ENCODE data around the gene PEA15.

The PEA15 gene

DNA sequence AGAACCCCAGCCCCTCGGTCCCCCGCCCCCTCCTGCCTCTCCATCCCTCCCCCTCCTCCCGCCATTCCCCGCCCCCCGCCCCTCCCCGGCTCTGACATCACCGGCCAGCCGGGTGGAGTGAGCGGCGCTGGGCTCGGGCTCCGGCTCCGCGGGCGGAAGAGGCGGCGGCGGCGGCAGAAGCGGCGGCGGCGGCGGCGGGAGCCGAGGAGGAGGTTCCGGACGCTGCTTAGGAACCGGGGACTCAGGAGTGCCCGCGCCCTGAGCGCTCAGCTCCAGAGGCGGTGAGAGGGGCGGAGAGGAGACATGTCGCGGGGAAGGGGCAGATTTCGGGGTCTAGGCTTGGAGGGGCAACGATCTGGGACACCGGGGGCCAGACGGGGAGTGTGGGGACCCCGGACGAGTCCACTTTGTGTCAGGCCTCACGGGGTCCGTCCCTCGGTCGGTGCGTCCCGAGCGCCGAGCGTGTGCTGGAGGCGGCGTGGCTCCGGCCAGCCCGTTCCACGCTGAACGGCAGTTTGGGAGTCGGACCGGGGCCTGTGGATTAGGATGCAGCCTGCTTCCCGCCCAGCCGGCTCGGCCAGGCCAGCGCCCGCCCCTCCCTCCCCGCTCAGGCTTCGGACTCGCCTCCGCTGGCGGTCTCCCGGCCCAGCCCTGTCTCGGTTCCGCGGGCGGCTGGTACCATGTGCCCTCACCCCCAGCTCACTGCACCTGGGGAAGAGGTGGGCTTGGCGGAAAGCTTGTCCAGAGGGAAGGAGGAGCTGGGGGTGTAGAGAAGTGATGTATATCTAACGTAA, at the start of gene PEA15:
TSS of gene PEA15 (plus strand) at position 143 of the 794 bp plus-strand sequence. CDS start 6,161 bp downstream, outside the sequence.
- no peak for FAIRE-seq

- no peak for FAIRE-seq
These were observed 48.8 kb upstream of the PEA15 start for GRCh38 chr1:160156361-160156760.

DNA sequence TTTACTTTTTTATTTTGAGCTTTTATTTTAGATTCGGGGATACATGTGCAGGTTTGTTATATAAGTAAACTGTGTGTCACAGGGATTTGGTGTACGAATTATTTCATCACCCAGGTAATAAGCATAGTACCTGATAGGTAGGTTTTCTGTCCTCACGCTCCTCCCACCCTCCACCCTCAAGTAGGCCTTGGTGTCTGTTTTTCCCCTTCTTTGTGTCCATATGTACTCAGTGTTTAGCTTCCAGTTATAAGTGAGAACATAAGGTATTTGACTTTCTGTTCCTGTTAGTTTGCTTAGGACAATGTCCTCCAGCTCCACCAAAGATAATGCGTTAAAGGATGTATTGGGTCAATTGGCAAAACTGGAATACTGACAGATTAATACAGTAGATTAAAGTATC, 48.0 kb upstream of the PEA15 start:
- no peak for FAIRE-seq

DNA sequence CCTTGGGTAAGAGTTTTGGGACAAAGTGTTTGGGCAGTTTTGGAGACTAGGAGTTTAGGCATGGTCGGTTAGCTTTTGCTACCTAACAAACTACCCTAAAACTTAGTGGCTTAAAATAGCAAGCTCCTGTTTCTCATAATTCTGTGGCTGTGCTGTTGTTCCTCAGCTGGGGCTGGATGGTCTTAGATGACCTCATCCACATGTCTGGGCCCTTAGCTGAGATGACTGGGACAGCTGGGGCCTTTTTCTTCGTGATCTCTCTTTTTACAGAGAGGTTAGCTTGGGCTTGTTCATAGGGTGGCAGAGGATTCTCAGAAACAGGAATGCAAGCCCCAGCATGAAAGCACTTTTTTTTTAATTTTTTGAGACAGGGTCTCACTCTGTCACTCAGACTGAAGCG, 47.2 kb upstream of the PEA15 start:
- no peak for FAIRE-seq

- no peak for FAIRE-seq
These were observed 46.6 kb upstream of the PEA15 start for GRCh38 chr1:160158534-160158933.

DNA sequence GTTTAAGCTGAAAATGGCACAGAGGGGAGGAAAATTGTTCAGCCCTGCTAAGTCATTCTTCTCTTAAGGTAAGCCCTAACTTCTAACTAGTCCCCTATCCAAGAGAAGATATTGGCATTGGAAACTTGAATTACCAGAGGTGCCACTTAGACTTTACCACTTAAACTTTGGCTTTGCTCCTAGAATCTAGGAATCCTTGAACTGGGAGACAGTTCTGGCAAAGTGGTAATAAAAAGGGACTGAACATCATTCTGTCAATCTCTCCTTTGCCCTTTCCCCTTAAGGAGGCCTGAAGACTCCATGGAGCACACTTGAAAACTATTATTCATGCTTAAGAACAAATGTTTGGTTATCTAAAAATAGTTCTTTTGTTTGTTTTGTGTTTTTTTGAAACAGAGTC, 45.3 kb upstream of the PEA15 start:
- no peak for FAIRE-seq

- no peak for FAIRE-seq
These were observed 43.0 kb upstream of the PEA15 start for GRCh38 chr1:160161965-160162705.

- FAIRE-seq: no peak
These were observed 42.3 kb upstream of the PEA15 start for GRCh38 chr1:160162931-160163330.

GRCh38 chr1:160163615-160164014, 41.6 kb upstream of the PEA15 start:
- FAIRE-seq: no peak

DNA sequence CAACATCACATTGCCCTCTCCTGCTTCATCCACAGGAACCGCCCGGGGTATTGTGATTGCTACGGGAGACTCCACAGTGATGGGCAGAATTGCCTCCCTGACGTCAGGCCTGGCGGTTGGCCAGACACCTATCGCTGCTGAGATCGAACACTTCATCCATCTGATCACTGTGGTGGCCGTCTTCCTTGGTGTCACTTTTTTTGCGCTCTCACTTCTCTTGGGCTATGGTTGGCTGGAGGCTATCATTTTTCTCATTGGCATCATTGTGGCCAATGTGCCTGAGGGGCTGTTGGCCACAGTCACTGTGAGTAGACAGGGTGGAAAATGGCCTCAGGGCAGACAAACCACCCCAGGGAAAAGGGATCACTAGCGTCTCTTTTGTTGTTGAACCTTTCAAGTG, 41.1 kb upstream of the PEA15 start:
- no peak for FAIRE-seq

DNA sequence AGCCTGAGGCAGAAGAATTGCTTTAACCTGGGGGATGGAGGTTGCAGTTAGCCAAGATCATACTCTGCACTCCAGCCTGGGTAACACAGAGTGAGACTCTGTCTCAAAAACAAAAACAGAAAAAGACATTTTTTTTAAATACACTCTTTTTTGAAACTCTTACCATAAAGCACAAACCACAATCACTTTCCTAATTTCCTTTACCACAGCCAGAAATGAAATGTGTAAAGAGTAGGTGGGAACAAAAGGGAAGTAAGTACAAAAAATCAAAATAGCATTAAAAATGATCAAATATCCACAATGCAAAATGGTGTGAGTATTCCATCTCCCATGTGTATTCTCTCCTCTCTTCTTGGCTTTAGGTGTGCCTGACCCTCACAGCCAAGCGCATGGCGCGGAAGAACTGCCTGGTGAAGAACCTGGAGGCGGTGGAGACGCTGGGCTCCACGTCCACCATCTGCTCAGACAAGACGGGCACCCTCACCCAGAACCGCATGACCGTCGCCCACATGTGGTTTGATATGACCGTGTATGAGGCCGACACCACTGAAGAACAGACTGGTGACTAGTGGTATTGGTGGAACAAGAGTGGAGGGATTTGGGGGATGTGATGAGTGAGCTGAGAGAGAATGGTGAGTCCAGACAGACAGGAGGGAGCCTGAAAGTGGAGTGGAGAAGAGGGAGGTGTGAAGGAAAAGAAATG, 38.9 kb upstream of the PEA15 start:
- no peak for FAIRE-seq

- no peak for FAIRE-seq
These were observed 38.1 kb upstream of the PEA15 start for GRCh38 chr1:160167056-160167455.

DNA sequence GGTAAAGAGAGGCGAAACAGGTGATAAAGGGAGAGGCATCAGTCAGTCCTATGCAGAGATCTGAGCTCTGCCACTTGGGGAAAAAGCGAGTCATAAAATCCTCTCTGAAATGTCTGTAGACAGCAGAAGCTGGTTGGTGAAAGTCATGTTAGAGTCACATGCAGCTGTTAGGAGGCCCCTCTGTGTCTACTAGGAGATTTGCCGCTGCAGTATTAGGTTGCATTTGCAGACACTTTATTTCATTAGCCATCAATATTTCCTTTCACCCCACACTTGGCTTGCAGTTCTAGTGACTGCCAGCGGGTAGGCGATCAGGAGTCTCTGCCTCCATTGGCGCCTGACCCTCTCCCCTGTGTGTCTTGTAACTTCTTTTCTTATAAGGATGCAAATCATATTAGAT, 37.6 kb upstream of the PEA15 start:
- no peak for FAIRE-seq

DNA sequence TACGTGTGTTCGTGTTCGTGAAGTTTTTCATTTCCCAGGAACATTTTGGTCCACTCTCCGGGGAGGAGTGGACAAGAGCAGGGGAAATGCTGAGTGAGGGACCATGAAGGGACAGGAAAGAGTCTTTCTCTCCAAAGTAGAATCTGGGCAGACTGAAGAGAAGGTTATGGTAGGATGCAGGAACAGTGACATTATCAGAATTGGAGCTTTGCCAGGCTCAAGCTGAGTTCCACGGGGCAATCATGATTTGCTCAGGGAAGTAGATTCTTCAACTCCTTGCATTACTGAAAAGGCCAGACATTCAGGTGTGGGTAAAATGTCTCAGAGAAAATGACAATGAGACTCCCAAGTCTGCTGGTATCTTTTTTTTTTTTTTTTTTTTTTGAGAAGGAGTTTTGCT, 37.2 kb upstream of the PEA15 start:
- FAIRE-seq: no peak

- no peak for FAIRE-seq
These were observed 36.4 kb upstream of the PEA15 start for GRCh38 chr1:160168609-160169369.

DNA sequence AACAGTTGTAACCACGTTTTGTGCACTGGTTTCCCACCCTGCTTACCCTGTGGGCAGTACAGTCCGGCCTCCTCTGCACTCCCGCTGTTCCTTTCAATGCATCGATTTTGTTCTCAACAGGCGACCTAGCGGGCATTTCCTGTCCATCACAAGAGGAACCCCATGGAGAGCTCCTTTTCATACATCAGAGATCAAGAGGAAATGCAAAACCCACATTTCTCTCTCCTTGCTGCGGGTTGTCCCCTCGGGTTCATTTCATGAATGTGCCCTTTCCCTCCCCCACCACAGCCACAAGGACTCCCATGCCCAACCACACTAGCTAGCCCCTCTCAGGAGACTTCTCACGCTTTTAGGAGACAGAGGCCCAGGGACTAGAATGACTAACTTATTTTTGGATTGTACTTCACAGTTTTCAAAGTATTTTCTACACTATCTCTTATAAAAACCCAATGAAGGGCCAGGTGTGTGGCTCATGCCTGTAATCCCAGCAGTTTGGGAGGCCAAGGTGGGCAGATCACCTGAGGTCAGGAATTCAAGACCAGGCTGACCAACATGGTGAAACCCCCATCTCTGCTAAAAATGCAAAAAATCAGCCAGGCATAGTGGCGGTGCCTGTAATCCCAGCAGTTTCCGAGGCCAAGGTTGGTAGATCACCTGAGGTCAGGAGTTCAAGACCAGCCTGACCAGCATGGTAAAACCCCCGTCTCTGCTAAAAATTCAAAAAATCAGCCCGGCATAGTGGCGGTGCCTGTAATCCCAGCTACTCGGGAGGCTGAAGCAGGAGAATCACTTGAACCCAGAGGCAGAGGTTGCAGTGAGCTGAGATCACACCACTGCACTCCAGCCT, 35.4 kb upstream of the PEA15 start:
- FAIRE-seq: no peak

DNA sequence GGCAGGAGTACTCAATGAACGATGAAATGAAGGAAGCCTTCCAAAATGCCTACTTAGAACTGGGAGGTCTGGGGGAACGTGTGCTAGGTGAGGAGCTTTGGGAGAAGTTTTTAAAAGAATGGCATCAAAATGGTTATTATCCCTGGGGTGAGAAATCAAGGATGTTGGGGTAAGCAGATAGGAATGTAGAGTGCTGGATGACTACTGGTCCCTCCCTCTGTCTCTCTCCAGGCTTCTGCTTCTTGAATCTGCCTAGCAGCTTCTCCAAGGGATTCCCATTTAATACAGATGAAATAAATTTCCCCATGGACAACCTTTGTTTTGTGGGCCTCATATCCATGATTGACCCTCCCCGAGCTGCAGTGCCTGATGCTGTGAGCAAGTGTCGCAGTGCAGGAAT, 33.8 kb upstream of the PEA15 start:
- FAIRE-seq: no peak

DNA sequence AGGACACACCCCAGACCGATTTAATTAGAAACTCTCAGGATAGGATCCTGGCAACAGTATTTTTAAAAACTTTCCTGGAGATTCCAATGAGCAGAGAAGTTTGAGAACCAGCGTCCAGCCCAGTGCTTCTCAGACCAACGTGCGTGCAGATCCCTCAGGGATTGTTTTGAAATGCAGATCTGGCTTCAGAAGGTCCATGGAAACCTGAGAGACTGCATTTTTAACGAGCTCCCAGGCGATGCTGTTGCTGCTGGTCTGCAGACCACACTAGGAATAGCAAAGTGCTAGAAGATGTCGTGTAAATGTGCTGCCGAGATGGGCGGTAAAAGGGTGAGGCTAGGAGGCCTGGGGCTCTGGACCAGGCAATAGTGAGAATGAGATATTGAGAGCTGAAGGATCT, 33.2 kb upstream of the PEA15 start:
- FAIRE-seq: no peak

DNA sequence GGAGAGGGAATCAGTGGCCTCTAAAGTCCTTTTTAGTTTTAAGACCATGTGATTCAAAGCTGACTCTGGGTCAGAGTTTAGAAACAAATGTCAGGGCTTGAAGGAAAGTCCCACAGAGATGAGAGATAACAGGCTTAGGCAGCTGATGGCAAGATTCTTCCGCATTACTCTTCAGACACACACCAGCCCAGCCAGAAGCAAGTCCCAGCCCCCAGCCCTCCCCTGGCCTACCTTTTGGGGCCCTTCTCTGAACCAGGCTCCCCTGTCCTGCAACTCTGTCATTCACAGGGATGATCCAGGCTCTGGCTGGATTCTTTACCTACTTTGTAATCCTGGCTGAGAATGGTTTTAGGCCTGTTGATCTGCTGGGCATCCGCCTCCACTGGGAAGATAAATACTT, 28.0 kb upstream of the PEA15 start:
- no peak for FAIRE-seq

- FAIRE-seq: no peak
These were observed 27.5 kb upstream of the PEA15 start for GRCh38 chr1:160177667-160178066.

DNA sequence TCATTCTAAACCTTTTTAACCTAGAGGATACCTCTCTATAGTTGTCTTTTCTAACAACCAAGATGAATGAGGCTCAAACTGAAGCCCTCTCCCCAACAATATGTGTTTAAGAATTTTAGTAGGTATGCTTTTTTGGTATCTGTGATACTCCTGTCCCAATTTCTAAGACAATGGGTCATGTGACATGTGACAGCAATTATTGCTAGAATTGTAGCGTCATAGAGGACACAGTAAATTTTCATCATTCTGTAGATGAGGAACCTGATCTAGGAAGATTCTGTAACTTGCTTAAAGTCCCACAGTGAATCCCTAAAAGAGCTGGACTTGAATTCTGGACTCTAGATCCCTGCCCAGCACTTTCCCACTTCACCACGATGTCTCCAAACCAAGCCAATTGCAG, 26.5 kb upstream of the PEA15 start:
- FAIRE-seq: no peak

- no peak for FAIRE-seq
These were observed 25.8 kb upstream of the PEA15 start for GRCh38 chr1:160179336-160179735.
